WTC11 (cell line): Measurements from ENCODE around the gene MOB3C. TPM values are rescaled to one million over a fixed set of nuclear protein-coding genes. Genes with fewer than 3 reads are reported as not detected.

Experiments used
- ATAC-seq: fragments of 200-7000 bp; cut with Tn5 transposase; 2 replicates; pipeline ENCODE4 v1.10.0; 2021; ENCODE audit warnings: mild to moderate bottlenecking, moderate library complexity
- CTCF ChIA-PET: fragments of 300-600 bp; sonication (Branson Sonifier 250); formaldehyde crosslinking; loops from one replicate; lab custom pipeline; 2021; ENCODE audit warnings: antibody characterized with exemption; lab: Charles Lee
- POLR2A ChIA-PET: fragments of 350-600 bp; sonication (Branson Sonifier 250); formaldehyde crosslinking; loops from one replicate; lab custom pipeline; 2021; ENCODE audit warnings: antibody characterized with exemption; lab: Charles Lee
- DNase-seq: peaks from one replicate; pipeline ENCODE4 v3.0.0; 2021; ENCODE audit warnings: low spot score
- H3K27ac Mint-ChIP-seq: 2 replicates; pipeline ENCODE4 v1.8.0; 2021; ENCODE audit warnings: mixed read lengths
- H3K27me3 Mint-ChIP-seq: 2 replicates; pipeline ENCODE4 v1.8.0; 2021; ENCODE audit warnings: low read depth, mild to moderate bottlenecking, moderate library complexity, mixed read lengths
- H3K36me3 Mint-ChIP-seq: 2 replicates; pipeline ENCODE4 v1.8.0; 2021; ENCODE audit warnings: mixed read lengths
- H3K4me1 Mint-ChIP-seq: 2 replicates; pipeline ENCODE4 v1.8.0; 2022; ENCODE audit warnings: mixed read lengths
- H3K4me3 Mint-ChIP-seq: 2 replicates; pipeline ENCODE4 v1.8.0; 2021; ENCODE audit warnings: mild to moderate bottlenecking, moderate library complexity, mixed read lengths
- H3K9me3 Mint-ChIP-seq: 2 replicates; pipeline ENCODE4 v1.8.0; 2021; ENCODE audit warnings: mixed read lengths
- ARID4B ChIP-seq: sonication (generic); formaldehyde crosslinking; IDR thresholded peaks from 2 replicates; pipeline ENCODE4 v1.8.0; 2023; ENCODE audit warnings: missing genetic modification reagents, mild to moderate bottlenecking, borderline replicate concordance
- EMX1 ChIP-seq: fragments of 250-450 bp; sonication (Bioruptor Pico); IDR thresholded peaks from 2 replicates; pipeline ENCODE4 v1.8.0; 2021; ENCODE audit warnings: mild to moderate bottlenecking
- HMGA2 ChIP-seq: fragments of 250-450 bp; sonication (Bioruptor Pico); IDR thresholded peaks from 2 replicates; pipeline ENCODE4 v1.4.0; 2021; ENCODE audit warnings: mild to moderate bottlenecking, moderate library complexity
- JAZF1 ChIP-seq: fragments of 250-450 bp; sonication (Bioruptor Pico); IDR thresholded peaks from 2 replicates; pipeline ENCODE4 v1.9.0; 2021; ENCODE audit warnings: moderate library complexity, mild to moderate bottlenecking, inconsistent platforms
- MXD4 ChIP-seq: fragments of 250-450 bp; sonication (Bioruptor Pico); IDR thresholded peaks from 2 replicates; pipeline ENCODE4 v1.8.0; 2021; ENCODE audit warnings: mild to moderate bottlenecking, moderate library complexity, borderline replicate concordance
- RORB ChIP-seq: fragments of 250-450 bp; sonication (Bioruptor Pico); IDR thresholded peaks from 2 replicates; pipeline ENCODE4 v1.9.0; 2021; ENCODE audit warnings: mild to moderate bottlenecking
- SMAD4 ChIP-seq: sonication (generic); formaldehyde crosslinking; IDR thresholded peaks from 2 replicates; pipeline ENCODE4 v1.8.0; 2022; ENCODE audit warnings: mild to moderate bottlenecking, missing genetic modification reagents
- TP53 ChIP-seq: sonication (generic); formaldehyde crosslinking; IDR thresholded peaks from 2 replicates; pipeline ENCODE4 v1.8.1; 2023; ENCODE audit warnings: mild to moderate bottlenecking, missing genetic modification reagents
- ZBTB43 ChIP-seq: sonication (generic); formaldehyde crosslinking; IDR thresholded peaks from 2 replicates; pipeline ENCODE4 v1.8.1; 2023; ENCODE audit warnings: mild to moderate bottlenecking, missing genetic modification reagents
- ZNF219 ChIP-seq: sonication (generic); formaldehyde crosslinking; IDR thresholded peaks from 2 replicates; pipeline ENCODE4 v1.8.0; 2023; ENCODE audit warnings: missing genetic modification reagents, mild to moderate bottlenecking, borderline replicate concordance
- ZNF396 ChIP-seq: fragments of 250-450 bp; sonication (Bioruptor Pico); IDR thresholded peaks from 2 replicates; pipeline ENCODE4 v1.8.0; 2021; ENCODE audit warnings: mild to moderate bottlenecking, moderate library complexity, borderline replicate concordance
- ZNF416 ChIP-seq: fragments of 250-450 bp; sonication (Bioruptor Pico); IDR thresholded peaks from 2 replicates; pipeline ENCODE4 v1.9.0; 2021; ENCODE audit warnings: mild to moderate bottlenecking, inconsistent platforms
- total RNA-seq: library from RNA; stranded (reverse); gene quantifications from 3 replicates; pipeline ENCODE4 v1.2.3, GENCODE V29; 2021
- TF ChIP-seq, protein P1 (sequence below): sonication (generic); formaldehyde crosslinking; IDR thresholded peaks from 2 replicates; pipeline ENCODE4 v1.8.1; 2022; ENCODE audit warnings: low read depth, mild to moderate bottlenecking, moderate library complexity, missing genetic modification reagents, borderline replicate concordance
- TF ChIP-seq, protein P2 (sequence below): sonication (generic); formaldehyde crosslinking; IDR thresholded peaks from 2 replicates; pipeline ENCODE4 v1.8.1; 2023; ENCODE audit warnings: mild to moderate bottlenecking, missing genetic modification reagents, moderate library complexity
- TF ChIP-seq, protein P3 (sequence below): fragments of 250-450 bp; sonication (Bioruptor Pico); IDR thresholded peaks from 2 replicates; pipeline ENCODE4 v1.8.0; 2021; ENCODE audit warnings: mild to moderate bottlenecking
- TF ChIP-seq, protein P4 (sequence below): sonication (generic); formaldehyde crosslinking; IDR thresholded peaks from 2 replicates; pipeline ENCODE4 v1.8.1; 2022; ENCODE audit warnings: mild to moderate bottlenecking, missing genetic modification reagents, moderate library complexity, borderline replicate concordance
- TF ChIP-seq, protein P5 (sequence below): sonication (generic); formaldehyde crosslinking; IDR thresholded peaks from 2 replicates; pipeline ENCODE4 v1.8.1; 2023; ENCODE audit warnings: mild to moderate bottlenecking, moderate library complexity, missing genetic modification reagents

MOB3C gene
- total RNA-seq, 1 experiment from 2014 or later, result 3.1 TPM

GRCh38 chr1:46601257-46602007 lies 15.2 kb downstream of the MOB3C start:
- CTCF ChIA-PET, result no interaction called here
- DNase-seq (no peak), ATAC-seq (no peak)
- POLR2A ChIA-PET, result no interaction called here
- H3K4me1 Mint-ChIP-seq, result peaks cover 18% of the 10 kb centered on the region
- no peaks in the 10 kb centered on the region for H3K9me3 Mint-ChIP-seq
- no peak for TF ChIP-seq EMX1
- TF ChIP-seq ARID4B (CRISPR knock-in tag), result no peak
- TF ChIP-seq, protein P1, sequence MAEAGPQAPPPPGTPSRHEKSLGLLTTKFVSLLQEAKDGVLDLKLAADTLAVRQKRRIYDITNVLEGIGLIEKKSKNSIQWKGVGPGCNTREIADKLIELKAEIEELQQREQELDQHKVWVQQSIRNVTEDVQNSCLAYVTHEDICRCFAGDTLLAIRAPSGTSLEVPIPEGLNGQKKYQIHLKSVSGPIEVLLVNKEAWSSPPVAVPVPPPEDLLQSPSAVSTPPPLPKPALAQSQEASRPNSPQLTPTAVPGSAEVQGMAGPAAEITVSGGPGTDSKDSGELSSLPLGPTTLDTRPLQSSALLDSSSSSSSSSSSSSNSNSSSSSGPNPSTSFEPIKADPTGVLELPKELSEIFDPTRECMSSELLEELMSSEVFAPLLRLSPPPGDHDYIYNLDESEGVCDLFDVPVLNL (CRISPR knock-in tag), result no peak
- no peak for TF ChIP-seq TP53 (CRISPR knock-in tag)
- 0 out of 2 replicates have a peak overlapping the region, but pooled peaks have one; percentile 5 for H3K4me3 Mint-ChIP-seq
- H3K27ac Mint-ChIP-seq, result no peak overlapping the region
- no peaks in the 10 kb centered on the region for H3K27me3 Mint-ChIP-seq
- no peaks in the 10 kb centered on the region for H3K36me3 Mint-ChIP-seq

- TF ChIP-seq MXD4, result no peak
- TF ChIP-seq, all 79 proteins: peak for 0
- Mint-ChIP-seq H3K36me3 (no peaks in the 10 kb centered on the region), H3K4me3 (no peak overlapping the region), H3K27me3 (no peaks in the 10 kb centered on the region), H3K9me3 (no peaks in the 10 kb centered on the region), H3K4me1 (peaks cover 8% of the 10 kb centered on the region), H3K27ac (no peak overlapping the region)
- ATAC-seq (no peak), DNase-seq (no peak)
- ChIA-PET POLR2A (no interaction called here), CTCF (no interaction called here)
These were observed 17.3 kb downstream of the MOB3C start for GRCh38 chr1:46599059-46599970.

DNA sequence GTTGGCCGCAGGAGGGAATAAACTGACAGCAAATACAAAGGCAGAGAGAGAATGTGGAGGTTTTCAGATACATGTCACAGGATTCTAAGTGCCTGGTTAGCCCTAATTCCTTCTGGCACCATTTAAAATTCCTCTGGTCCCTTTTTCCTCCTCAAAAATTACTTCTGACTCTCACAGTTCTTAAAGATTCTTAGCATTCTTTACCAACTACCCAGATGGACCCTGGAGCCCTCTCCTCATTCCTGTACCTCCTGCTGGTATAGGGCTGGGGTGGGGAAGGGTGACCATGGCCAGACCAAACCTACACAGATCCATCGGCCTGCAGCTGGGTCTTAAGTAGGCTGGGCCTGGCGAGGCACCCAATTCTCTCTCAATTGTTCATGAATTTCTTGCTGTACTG lies 19.8 kb downstream of the MOB3C start:
- ATAC-seq (no peak), DNase-seq (no peak)
- H3K9me3 Mint-ChIP-seq, result no peaks in the 10 kb centered on the region
- H3K27me3 Mint-ChIP-seq, result no peaks in the 10 kb centered on the region
- H3K36me3 Mint-ChIP-seq, result peaks cover 14% of the 10 kb centered on the region
- ChIA-PET POLR2A (no interaction called here), CTCF (interaction anchor here (0.7 to 1.8 kb wide), 3 partner anchors 10 to 150 kb away, joined by 4 to 5 read pairs (median 4); no protein-coding TSS in a partner anchor)
- H3K4me3 Mint-ChIP-seq, result no peak overlapping the region
- H3K4me1 Mint-ChIP-seq, result no peaks in the 10 kb centered on the region
- no peak overlapping the region for H3K27ac Mint-ChIP-seq
- TF ChIP-seq RORB (CRISPR knock-in tag) (no peak), ZNF219 (CRISPR knock-in tag) (no peak), ZNF416 (CRISPR knock-in tag) (no peak), JAZF1 (no peak), ZNF396 (CRISPR knock-in tag) (no peak), SMAD4 (CRISPR knock-in tag) (no peak), HMGA2 (no peak), ZBTB43 (no peak), MXD4 (no peak)
- TF ChIP-seq, protein P2, sequence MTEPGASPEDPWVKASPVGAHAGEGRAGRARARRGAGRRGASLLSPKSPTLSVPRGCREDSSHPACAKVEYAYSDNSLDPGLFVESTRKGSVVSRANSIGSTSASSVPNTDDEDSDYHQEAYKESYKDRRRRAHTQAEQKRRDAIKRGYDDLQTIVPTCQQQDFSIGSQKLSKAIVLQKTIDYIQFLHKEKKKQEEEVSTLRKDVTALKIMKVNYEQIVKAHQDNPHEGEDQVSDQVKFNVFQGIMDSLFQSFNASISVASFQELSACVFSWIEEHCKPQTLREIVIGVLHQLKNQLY, result no peak
- TF ChIP-seq, protein P3, sequence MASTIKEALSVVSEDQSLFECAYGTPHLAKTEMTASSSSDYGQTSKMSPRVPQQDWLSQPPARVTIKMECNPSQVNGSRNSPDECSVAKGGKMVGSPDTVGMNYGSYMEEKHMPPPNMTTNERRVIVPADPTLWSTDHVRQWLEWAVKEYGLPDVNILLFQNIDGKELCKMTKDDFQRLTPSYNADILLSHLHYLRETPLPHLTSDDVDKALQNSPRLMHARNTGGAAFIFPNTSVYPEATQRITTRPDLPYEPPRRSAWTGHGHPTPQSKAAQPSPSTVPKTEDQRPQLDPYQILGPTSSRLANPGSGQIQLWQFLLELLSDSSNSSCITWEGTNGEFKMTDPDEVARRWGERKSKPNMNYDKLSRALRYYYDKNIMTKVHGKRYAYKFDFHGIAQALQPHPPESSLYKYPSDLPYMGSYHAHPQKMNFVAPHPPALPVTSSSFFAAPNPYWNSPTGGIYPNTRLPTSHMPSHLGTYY, result no peak
- TF ChIP-seq, protein P4, sequence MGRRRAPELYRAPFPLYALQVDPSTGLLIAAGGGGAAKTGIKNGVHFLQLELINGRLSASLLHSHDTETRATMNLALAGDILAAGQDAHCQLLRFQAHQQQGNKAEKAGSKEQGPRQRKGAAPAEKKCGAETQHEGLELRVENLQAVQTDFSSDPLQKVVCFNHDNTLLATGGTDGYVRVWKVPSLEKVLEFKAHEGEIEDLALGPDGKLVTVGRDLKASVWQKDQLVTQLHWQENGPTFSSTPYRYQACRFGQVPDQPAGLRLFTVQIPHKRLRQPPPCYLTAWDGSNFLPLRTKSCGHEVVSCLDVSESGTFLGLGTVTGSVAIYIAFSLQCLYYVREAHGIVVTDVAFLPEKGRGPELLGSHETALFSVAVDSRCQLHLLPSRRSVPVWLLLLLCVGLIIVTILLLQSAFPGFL (CRISPR knock-in tag), result no peak
- TF ChIP-seq, protein P5, sequence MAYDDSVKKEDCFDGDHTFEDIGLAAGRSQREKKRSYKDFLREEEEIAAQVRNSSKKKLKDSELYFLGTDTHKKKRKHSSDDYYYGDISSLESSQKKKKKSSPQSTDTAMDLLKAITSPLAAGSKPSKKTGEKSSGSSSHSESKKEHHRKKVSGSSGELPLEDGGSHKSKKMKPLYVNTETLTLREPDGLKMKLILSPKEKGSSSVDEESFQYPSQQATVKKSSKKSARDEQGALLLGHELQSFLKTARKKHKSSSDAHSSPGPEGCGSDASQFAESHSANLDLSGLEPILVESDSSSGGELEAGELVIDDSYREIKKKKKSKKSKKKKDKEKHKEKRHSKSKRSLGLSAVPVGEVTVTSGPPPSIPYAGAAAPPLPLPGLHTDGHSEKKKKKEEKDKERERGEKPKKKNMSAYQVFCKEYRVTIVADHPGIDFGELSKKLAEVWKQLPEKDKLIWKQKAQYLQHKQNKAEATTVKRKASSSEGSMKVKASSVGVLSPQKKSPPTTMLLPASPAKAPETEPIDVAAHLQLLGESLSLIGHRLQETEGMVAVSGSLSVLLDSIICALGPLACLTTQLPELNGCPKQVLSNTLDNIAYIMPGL (CRISPR knock-in tag), result no peak
